Measurements from ENCODE around the gene PCDHA9. TPM values are rescaled to one million over a fixed set of nuclear protein-coding genes. Genes with fewer than 3 reads are reported as not detected.
"Not testable (repeated sequence)": the region's sequence is repeated elsewhere in the genome, so short reads cannot be mapped to it uniquely, and the experiment has no call there.

PCDHA9 gene
- total RNA-seq, 1 donor from 2014 or later: 1.2 TPM

DNA sequence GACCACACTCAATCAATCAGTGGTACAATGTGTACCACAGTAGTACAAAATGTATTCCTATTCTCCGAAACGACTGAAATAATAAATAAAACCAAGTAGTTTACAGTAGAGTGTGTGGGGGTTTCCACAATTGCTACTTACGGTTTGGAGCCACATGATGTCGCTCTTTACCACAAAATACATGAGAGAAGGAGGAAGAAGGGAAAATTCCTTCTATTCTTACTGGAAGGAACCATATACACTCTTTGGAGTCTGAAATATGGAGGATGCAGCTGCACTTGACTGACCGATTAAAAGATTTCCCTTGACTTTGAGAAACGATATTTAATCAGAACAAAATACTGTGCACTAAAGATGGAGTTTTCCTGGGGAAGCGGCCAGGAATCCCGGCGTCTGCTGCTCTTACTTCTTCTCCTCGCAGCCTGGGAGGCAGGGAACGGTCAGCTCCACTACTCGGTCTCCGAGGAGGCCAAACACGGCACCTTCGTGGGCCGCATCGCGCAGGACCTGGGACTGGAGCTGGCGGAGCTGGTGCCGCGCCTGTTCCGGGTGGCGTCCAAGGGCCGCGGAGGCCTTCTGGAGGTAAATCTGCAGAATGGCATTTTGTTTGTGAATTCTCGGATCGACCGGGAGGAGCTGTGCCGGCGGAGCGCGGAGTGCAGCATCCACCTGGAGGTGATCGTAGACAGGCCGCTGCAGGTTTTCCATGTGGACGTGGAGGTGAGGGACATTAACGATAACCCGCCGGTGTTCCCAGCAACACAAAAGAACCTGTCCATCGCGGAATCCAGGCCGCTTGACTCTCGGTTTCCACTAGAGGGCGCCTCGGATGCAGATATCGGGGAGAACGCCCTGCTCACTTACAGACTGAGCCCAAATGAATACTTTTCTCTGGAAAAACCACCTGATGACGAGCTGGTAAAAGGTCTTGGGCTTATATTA is 41.1 kb upstream of the PCDHA9 start, which contains the start of gene PCDHA4:
Gene PCDHA4, plus strand, starts transcription at position 235 of the 942 bp plus-strand sequence.
- DNase-seq (ENCODE audit: low spot score): no peak
- H3K4me3 Mint-ChIP-seq (ENCODE audit: unreplicated experiment): peak within 1 kb of the TSS; percentile 84
- H3K4me1 Mint-ChIP-seq (ENCODE audit: low read depth): peaks cover 16% of the 10 kb centered on the region
- H3K9me3 Mint-ChIP-seq (ENCODE audit: low read depth): peaks cover 29% of the 10 kb centered on the region
- peaks cover 12% of the 10 kb centered on the region for H3K36me3 Mint-ChIP-seq (ENCODE audit: low read depth)
- peaks cover 1% of the 10 kb centered on the region for H3K27me3 Mint-ChIP-seq (ENCODE audit: low read depth)
- TF ChIP-seq, protein P1, sequence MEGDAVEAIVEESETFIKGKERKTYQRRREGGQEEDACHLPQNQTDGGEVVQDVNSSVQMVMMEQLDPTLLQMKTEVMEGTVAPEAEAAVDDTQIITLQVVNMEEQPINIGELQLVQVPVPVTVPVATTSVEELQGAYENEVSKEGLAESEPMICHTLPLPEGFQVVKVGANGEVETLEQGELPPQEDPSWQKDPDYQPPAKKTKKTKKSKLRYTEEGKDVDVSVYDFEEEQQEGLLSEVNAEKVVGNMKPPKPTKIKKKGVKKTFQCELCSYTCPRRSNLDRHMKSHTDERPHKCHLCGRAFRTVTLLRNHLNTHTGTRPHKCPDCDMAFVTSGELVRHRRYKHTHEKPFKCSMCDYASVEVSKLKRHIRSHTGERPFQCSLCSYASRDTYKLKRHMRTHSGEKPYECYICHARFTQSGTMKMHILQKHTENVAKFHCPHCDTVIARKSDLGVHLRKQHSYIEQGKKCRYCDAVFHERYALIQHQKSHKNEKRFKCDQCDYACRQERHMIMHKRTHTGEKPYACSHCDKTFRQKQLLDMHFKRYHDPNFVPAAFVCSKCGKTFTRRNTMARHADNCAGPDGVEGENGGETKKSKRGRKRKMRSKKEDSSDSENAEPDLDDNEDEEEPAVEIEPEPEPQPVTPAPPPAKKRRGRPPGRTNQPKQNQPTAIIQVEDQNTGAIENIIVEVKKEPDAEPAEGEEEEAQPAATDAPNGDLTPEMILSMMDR (IDR thresholded peaks at IDR 0.05): peak; percentile 77
- peak within 1 kb of the TSS; percentile 87 for H3K27ac Mint-ChIP-seq (ENCODE audit: unreplicated experiment)

DNA sequence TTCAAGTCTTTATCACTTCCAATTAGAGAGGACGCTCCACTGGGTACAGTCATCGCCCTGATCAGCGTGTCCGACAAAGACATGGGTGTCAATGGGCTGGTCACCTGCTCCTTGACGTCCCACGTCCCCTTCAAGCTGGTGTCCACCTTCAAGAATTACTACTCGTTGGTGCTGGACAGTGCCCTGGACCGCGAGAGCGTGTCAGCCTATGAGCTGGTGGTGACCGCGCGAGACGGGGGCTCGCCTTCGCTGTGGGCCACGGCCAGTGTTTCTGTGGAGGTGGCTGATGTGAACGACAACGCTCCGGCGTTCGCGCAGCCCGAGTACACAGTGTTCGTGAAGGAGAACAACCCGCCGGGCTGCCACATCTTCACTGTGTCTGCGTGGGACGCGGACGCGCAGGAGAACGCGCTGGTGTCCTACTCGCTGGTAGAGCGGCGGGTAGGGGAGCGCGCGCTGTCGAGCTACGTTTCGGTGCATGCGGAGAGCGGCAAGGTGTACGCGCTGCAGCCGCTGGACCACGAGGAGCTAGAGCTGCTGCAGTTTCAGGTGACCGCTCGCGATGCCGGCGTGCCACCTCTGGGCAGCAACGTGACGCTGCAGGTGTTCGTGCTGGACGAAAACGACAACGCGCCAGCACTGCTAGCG is 39.8 kb upstream of the PCDHA9 start:
- DNase-seq (ENCODE audit: low spot score): peak; percentile 91
- peaks cover 16% of the 10 kb centered on the region for H3K4me1 Mint-ChIP-seq (ENCODE audit: low read depth)
- not testable (repeated sequence) for H3K27ac Mint-ChIP-seq (ENCODE audit: unreplicated experiment); H3K4me3 Mint-ChIP-seq (ENCODE audit: unreplicated experiment); H3K27me3 Mint-ChIP-seq (ENCODE audit: low read depth)
- H3K36me3 Mint-ChIP-seq (ENCODE audit: low read depth): peaks cover 14% of the 10 kb centered on the region
- H3K9me3 Mint-ChIP-seq (ENCODE audit: low read depth): peaks cover 40% of the 10 kb centered on the region

DNA sequence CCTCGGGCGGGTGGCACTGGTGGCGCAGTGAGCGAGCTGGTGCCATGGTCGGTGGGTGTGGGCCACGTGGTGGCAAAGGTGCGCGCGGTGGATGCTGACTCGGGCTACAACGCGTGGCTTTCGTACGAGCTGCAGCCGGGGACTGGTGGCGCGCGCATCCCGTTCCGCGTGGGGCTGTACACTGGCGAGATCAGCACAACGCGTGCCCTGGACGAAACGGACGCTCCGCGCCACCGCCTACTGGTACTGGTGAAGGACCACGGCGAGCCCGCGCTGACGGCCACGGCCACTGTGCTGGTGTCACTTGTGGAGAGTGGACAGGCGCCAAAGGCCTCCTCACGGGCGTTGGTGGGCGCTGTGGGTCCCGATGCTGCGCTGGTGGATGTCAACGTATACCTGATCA is 39.3 kb upstream of the PCDHA9 start:
- peaks cover 12% of the 10 kb centered on the region for H3K36me3 Mint-ChIP-seq (ENCODE audit: low read depth)
- peak; percentile 94 for DNase-seq (ENCODE audit: low spot score)
- TF ChIP-seq, protein P1 (IDR thresholded peaks at IDR 0.05): no peak
- H3K27me3 Mint-ChIP-seq (ENCODE audit: low read depth): peaks cover 1% of the 10 kb centered on the region
- peaks cover 35% of the 10 kb centered on the region for H3K9me3 Mint-ChIP-seq (ENCODE audit: low read depth)
- H3K4me1 Mint-ChIP-seq (ENCODE audit: low read depth): peaks cover 16% of the 10 kb centered on the region
- no peak overlapping the region for H3K27ac Mint-ChIP-seq (ENCODE audit: unreplicated experiment)
- H3K4me3 Mint-ChIP-seq (ENCODE audit: unreplicated experiment): no peak overlapping the region

DNA sequence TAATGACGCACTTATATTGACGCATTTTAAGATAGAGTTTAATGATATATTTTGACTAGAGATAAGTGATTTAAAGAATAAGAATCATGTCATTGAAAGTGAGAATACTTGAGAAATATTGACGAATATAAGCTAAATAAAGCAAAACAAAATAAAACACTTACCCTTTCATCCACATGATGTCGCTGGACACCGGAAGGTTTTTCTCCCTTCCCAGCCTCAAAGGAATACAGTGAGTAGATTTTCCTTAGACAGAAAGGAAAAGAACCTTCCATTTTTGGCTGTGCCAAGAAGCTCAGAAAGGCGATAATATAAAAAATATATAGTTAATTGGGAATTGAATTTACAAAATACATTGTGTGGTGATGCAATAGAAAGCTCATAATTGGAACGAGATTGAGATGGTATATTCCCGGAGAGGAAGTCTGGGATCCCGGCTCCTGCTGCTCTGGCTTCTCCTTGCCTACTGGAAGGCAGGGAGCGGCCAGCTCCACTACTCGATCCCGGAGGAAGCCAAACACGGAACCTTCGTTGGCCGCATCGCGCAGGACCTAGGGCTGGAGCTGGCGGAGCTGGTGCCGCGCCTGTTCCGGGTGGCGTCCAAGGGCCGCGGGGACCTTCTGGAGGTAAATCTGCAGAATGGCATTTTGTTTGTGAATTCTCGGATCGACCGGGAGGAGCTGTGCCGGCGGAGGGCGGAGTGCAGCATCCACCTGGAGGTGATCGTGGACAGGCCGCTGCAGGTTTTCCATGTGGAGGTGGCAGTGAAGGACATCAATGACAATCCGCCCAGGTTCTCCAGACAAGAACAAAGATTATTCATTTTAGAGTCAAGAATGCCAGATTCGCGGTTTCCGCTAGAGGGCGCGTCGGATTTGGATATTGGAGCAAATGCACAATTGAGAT is 26.6 kb upstream of the PCDHA9 start, which contains the start of gene PCDHA5:
Gene PCDHA5, plus strand, starts transcription at position 239 of the 906 bp plus-strand sequence.
- no peak within 1 kb of the TSS for H3K4me3 Mint-ChIP-seq (ENCODE audit: unreplicated experiment)

DNA sequence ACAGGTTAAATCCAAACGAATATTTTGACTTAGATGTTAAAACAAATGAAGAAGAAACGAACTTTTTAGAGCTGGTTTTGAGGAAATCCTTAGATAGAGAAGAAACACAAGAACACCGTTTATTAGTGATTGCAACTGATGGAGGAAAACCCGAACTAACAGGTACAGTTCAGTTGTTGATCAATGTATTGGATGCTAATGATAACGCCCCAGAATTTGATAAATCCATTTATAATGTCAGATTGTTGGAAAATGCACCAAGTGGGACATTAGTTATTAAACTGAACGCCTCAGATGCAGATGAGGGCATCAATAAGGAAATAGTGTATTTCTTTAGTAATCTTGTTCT is 25.9 kb upstream of the PCDHA9 start:
- Mint-ChIP-seq H3K4me1 (ENCODE audit: low read depth) (peaks cover 3% of the 10 kb centered on the region), H3K4me3 (ENCODE audit: unreplicated experiment) (no peak overlapping the region), H3K36me3 (ENCODE audit: low read depth) (peaks cover 3% of the 10 kb centered on the region), H3K27me3 (ENCODE audit: low read depth) (no peaks in the 10 kb centered on the region), H3K9me3 (ENCODE audit: low read depth) (peaks cover 4% of the 10 kb centered on the region), H3K27ac (ENCODE audit: unreplicated experiment) (no peak overlapping the region)
- DNase-seq (ENCODE audit: low spot score): no peak
- TF ChIP-seq, protein P1 (IDR thresholded peaks at IDR 0.05): no peak

More for the DNA sequence above, 26.6 kb upstream of the PCDHA9 start, which contains the start of gene PCDHA5:
- TF ChIP-seq, protein P1 (IDR thresholded peaks at IDR 0.05): no peak
- H3K27ac Mint-ChIP-seq (ENCODE audit: unreplicated experiment): no peak within 1 kb of the TSS
- peaks cover 3% of the 10 kb centered on the region for H3K36me3 Mint-ChIP-seq (ENCODE audit: low read depth)
- peaks cover 4% of the 10 kb centered on the region for H3K9me3 Mint-ChIP-seq (ENCODE audit: low read depth)
- no peak for DNase-seq (ENCODE audit: low spot score)
- no peaks in the 10 kb centered on the region for H3K27me3 Mint-ChIP-seq (ENCODE audit: low read depth)
- no peaks in the 10 kb centered on the region for H3K4me1 Mint-ChIP-seq (ENCODE audit: low read depth)

DNA sequence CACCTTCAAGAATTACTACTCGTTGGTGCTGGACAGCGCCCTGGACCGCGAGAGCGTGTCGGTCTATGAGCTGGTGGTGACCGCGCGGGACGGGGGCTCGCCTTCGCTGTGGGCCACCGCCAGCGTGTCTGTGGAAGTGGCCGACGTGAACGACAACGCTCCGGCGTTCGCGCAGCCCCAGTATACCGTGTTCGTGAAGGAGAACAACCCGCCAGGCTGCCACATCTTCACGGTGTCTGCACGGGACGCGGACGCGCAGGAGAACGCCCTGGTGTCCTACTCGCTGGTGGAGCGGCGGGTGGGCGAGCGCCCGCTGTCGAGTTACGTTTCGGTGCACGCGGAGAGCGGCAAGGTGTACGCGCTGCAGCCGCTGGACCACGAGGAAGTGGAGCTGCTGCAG is 25.2 kb upstream of the PCDHA9 start:
- DNase-seq (ENCODE audit: low spot score); H3K9me3 Mint-ChIP-seq (ENCODE audit: low read depth); H3K4me3 Mint-ChIP-seq (ENCODE audit: unreplicated experiment); H3K27me3 Mint-ChIP-seq (ENCODE audit: low read depth); H3K4me1 Mint-ChIP-seq (ENCODE audit: low read depth); H3K36me3 Mint-ChIP-seq (ENCODE audit: low read depth); H3K27ac Mint-ChIP-seq (ENCODE audit: unreplicated experiment): not testable (repeated sequence)

Measured in chondrocyte (in vitro differentiated cells).